A172 (cell line): ENCODE results near the gene CCNDBP1. TPM values are rescaled to one million over a fixed set of nuclear protein-coding genes. Genes with fewer than 3 reads are reported as not detected.
"Not testable (repeated sequence)": the region's sequence is repeated elsewhere in the genome, so short reads cannot be mapped to it uniquely, and the experiment has no call there.

Experiments used
- DNase-seq: peaks from one replicate; pipeline ENCODE4 v3.0.0-alpha.2; 2015; ENCODE audit warnings: low spot score
- total RNA-seq: library from RNA; depleted of rRNA; stranded (reverse); fragments of >200 nt; shearing (Covaris generic); gene quantifications from 2 replicates; pipeline ENCODE4 v1.2.3, GENCODE V29; 2014

Gene CCNDBP1
- total RNA-seq, 1 experiment from 2014 or later: 90.6 TPM

DNA sequence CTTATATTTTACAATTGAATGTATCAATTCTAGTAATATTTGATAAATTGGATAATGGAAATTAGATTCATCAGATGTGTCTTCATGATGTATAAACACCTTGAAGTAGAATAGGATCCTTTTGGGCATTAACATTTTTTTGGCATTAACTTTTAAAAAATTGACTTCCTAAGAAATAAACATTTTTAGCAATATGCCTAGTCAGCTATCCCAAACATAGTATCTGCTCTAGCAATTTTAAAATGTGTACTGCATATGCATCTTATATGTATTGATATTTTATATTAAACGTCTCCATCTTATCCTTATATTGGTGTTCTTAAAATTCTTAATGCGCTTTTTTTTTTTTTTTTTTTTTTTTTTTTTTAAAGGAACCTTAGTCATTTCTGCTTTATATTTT, 8.5 kb downstream of the CCNDBP1 start:
- no peak for DNase-seq

DNA sequence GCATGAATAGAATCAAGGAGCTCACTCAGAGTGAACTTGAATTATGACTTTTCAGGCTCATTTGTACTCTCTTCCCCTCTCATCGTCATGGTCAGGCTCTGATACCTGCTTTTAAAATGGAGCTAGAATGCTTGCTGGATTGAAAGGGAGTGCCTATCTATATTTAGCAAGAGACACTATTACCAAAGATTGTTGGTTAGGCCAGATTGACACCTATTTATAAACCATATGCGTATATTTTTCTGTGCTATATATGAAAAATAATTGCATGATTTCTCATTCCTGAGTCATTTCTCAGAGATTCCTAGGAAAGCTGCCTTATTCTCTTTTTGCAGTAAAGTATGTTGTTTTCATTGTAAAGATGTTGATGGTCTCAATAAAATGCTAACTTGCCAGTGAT, 9.6 kb downstream of the CCNDBP1 start:
- DNase-seq: no peak

GRCh38 chr15:43196760-43197548, 11.8 kb downstream of the CCNDBP1 start:
- DNase-seq: no peak

GRCh38 chr15:43197773-43198172, 12.6 kb downstream of the CCNDBP1 start:
- not testable (repeated sequence) for DNase-seq

GRCh38 chr15:43198556-43198955, 13.4 kb downstream of the CCNDBP1 start:
- not testable (repeated sequence) for DNase-seq

DNA sequence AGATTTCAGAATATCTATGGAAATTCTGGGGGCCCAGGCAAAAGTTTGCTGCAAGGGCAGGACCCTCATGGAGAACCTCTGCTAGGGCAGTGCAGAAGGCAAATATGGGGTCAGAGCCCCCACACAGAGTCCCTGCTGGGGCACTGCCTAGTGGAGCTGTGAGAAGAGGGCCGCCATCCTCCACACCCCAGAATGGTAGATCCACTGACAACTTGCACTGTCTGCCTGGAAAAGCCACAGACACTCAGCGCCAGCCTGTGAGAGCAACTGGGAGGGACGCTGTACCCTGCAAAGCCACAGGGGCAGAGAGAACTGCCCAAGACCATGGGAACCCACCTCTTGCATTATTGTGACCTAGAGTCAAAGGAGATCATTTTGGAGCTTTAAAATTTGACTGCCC, 13.8 kb downstream of the CCNDBP1 start:
- DNase-seq: no peak

GRCh38 chr15:43199945-43200488, 14.8 kb downstream of the CCNDBP1 start:
- DNase-seq: no peak

GRCh38 chr15:43204016-43204901, 19.1 kb downstream of the CCNDBP1 start:
- peak; percentile 48 for DNase-seq

- DNase-seq: no peak
Observed at GRCh38 chr15:43206054-43206453, 20.9 kb downstream of the CCNDBP1 start.

GRCh38 chr15:43207024-43207423, 21.8 kb downstream of the CCNDBP1 start:
- DNase-seq: no peak

GRCh38 chr15:43208052-43209002, 23.1 kb downstream of the CCNDBP1 start:
- DNase-seq: no peak

DNA sequence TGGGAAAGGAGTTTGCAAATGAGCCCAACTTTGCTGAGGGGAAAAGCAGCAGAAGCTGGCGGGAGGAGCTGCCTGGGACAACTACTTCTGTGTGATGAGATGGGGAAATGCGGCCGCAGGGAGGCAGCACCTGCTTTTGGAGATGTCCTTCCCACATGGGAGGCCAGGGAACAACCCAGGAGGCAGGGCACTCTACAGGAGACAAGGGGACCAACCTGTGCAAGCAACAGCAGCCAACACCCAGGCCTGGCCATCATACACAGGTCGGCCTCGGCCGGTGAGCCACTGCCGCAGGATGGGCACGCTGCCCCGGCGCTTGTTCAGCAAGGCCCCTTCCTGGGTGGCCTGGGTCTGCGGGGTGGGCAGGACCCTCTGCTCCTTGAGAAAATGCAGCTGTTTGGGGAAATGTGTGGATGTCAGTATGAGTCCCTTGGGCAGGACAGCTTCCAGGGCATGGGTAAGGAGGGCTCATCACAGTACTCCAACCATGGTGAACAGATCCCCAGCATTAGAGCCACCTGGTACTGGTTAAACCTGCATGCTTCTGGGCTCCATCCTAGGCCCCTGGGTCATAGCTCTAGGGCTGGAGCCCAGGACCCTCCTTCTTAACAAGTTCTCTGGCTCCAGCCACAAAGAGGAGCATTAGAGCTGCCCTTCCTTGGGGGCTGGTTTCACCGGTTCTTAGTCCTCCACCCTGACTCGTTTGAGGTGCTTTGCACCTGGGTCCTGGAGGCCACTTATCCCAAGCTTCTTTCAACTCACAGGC, 24.0 kb downstream of the CCNDBP1 start:
- no peak for DNase-seq

DNA sequence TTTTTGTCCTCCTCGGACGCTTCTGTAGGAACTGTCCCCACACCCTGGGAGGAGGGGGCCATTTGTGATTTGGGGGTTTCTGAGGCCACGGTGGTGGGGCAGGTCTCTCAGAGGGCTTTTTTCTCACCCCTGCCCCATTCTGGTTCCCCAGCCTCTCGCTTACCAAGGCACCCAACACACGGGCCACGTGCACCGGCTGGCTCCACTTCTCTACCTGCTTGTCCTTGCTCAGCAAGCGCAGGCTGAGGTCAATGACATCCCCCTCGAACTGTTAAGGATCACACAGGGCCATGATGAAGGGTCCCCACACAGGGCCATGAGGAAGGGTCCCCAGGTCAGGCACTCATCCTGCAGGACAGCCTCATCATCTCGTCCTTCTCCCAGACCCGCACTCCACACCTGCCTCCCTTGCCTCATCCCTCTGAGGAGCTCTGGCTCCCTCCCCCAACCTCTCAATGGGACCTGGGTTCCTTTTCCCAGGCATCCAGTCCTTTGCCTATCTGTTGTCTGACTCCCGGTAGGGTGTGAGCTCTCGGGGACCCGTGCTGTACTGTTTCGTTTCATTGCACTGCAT, 25.1 kb downstream of the CCNDBP1 start:
- DNase-seq: no peak

GRCh38 chr15:43210807-43211206, 25.6 kb downstream of the CCNDBP1 start:
- no peak for DNase-seq

DNA sequence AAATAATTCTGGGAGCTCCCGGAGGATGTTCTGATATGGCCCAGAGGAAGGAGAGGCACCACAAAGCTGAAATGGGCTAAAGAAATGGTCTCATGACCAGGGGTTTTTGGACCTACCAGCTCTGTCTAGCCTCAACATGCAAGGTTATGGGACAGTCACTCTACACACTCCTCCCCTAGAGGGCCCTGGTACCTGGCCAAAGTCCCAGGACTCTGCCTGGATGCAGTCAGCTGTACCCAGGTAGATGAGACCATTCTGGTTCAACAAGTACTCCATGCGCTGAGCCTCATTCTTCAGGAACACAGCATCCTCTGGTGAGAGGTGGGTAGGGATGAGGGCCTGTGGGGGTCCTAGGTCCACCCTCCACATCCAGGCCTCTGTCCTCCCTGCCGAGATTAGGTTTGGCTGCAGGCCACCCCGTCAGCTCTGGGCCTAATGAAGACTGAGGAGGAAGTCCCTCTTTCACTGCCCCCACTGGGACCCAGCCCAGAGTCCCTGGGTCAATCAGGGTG, 26.1 kb downstream of the CCNDBP1 start:
- no peak for DNase-seq

DNA sequence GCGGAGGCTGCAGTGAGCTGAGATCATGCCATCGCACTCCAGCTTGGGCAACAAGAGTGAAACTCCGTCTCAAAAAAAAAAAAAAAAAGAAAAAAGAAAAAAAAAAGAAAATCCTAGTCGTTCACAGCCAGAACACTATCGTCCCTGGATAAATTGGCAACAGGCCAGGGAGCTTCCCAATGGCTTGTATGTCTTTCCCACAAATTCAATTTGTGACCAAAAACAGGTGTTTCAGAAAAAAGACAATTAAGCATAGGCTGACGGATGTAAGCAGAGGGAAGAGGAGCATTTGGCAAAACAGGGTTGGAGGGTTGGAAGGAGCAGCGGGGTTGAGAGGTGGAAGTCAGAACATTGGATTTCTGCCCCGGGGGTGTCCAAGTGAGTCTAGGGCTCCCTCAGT, 27.1 kb downstream of the CCNDBP1 start:
- no peak for DNase-seq

- no peak for DNase-seq
Observed at GRCh38 chr15:43212951-43213350, 27.7 kb downstream of the CCNDBP1 start.

- no peak for DNase-seq
Observed at GRCh38 chr15:43213466-43213865, 28.3 kb downstream of the CCNDBP1 start.

GRCh38 chr15:43214169-43214568, 29.0 kb downstream of the CCNDBP1 start:
- DNase-seq: no peak
